ENCODE measurements around the gene ZC3H6. TPM values are rescaled to one million over a fixed set of nuclear protein-coding genes. Genes with fewer than 3 reads are reported as not detected.
"Not testable (repeated sequence)": the region's sequence is repeated elsewhere in the genome, so short reads cannot be mapped to it uniquely, and the experiment has no call there.

Gene ZC3H6
- total RNA-seq, 1 donor from 2014 or later, result 6.2 TPM

DNA sequence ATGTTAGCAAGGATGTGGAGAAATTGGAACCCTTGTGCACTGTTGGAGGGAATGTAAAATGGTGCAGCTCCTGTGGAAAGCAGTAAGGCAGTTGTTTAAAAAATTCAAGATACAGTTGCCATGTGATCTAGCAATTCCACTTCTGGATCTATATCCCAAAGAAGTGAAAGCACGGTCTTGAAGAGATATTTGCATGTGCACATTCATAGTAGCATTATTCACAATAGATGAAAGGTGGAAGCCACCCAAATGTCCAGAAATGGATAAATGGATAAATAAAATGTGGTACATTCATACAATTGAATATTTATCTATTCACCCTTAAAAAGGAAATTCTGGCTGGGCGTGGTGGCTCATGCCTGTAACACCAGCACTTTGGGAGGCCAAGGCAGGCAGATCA lies 78.9 kb downstream of the ZC3H6 start:
- DNase-seq; H3K9me3 Mint-ChIP-seq; H3K27me3 Mint-ChIP-seq; H3K4me1 Mint-ChIP-seq; H3K27ac Mint-ChIP-seq; intact Hi-C loops (cut with micrococcal nuclease); H3K4me3 Mint-ChIP-seq; H3K36me3 Mint-ChIP-seq (ENCODE audit: low read depth): not testable (repeated sequence)

DNA sequence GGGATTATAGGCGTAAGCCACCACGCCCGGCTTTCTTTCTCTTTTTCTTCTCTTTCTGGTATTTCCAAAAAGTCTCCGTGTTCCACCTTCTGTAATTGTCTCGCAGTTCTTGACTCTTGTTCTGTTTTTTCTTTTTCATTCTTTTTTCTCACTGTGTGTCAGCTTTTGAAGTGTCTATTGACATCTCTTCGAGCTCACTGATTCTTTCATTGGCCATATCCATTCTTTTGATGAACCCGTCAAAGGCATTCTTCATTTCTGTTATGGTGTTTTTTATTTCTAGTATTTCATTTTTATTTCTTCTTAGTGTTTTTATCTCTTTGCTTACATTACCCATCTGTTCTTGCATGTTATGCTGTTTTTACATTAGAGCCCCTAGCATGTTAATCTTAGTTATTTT lies 84.7 kb downstream of the ZC3H6 start:
- H3K4me1 Mint-ChIP-seq; H3K9me3 Mint-ChIP-seq; DNase-seq; H3K4me3 Mint-ChIP-seq; H3K36me3 Mint-ChIP-seq (ENCODE audit: low read depth); H3K27me3 Mint-ChIP-seq; intact Hi-C loops (cut with micrococcal nuclease); H3K27ac Mint-ChIP-seq: not testable (repeated sequence)

Other genes starting within 250 kb of the ZC3H6 start
- gene TMEM87B, start 220.3 kb upstream of the ZC3H6 start, total RNA-seq, result 13.9 and 15.8 TPM in 2 replicates
- gene FBLN7, start 137.2 kb upstream of the ZC3H6 start, total RNA-seq, result 26.8 and 28.7 TPM in 2 replicates
- gene ZC3H8, start 20.6 kb upstream of the ZC3H6 start, total RNA-seq, result 34.5 and 41.4 TPM in 2 replicates
- 13.9 and 15.6 TPM in 2 replicates for gene RGPD8, start 158.0 kb downstream of the ZC3H6 start, total RNA-seq
- 44.6 and 48.5 TPM in 2 replicates for gene TTL, start 206.6 kb downstream of the ZC3H6 start, total RNA-seq